OCI-LY3 (cell line): Measurements from ENCODE around the gene GATA6.
"Not testable (repeated sequence)": the region's sequence is repeated elsewhere in the genome, so short reads cannot be mapped to it uniquely, and the experiment has no call there.

ENCODE experiments used
- CTCF ChIP-seq: fragments of 200-600, 300-600 bp; sonication (generic); IDR thresholded peaks from 2 replicates; pipeline ENCODE4 v1.5.1; 2014; ENCODE audit warnings: antibody characterized with exemption, low read length, low read depth
- EZH2phosphoT487 ChIP-seq: fragments of 200-600 bp; shearing (Covaris generic); IDR thresholded peaks from 2 replicates; pipeline ENCODE4 v1.6.1; 2018; ENCODE audit warnings: antibody characterized with exemption, mixed run types, low read depth

GRCh38 chr18:22184573-22184972, 15.2 kb downstream of the GATA6 start:
- not testable (repeated sequence) for TF ChIP-seq CTCF, EZH2phosphoT487
